ENCODE data around the gene SMARCD2.
"Not testable (repeated sequence)": the region's sequence is repeated elsewhere in the genome, so short reads cannot be mapped to it uniquely, and the experiment has no call there.

The SMARCD2 gene

DNA sequence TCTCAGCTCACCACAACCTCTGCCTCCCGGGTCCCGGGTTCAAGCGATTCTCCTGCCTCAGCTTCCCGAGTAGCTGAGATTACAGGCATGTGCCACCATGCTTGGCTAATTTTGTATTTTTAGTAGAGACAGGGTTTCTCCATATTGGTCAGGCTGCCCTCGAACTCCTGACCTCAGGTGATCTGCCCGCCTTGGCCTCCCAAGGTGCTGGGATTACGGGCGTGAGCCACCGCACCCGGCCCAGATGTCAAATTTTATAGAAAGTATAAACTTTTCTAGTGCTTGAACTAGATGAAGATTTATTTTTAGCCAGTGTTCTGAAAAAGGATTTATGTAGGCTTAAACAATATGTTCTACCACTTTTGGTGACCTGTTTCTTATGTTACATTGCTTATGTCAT is 46.1 kb downstream of the SMARCD2 start:
- not testable (repeated sequence) for DNase-seq

DNA sequence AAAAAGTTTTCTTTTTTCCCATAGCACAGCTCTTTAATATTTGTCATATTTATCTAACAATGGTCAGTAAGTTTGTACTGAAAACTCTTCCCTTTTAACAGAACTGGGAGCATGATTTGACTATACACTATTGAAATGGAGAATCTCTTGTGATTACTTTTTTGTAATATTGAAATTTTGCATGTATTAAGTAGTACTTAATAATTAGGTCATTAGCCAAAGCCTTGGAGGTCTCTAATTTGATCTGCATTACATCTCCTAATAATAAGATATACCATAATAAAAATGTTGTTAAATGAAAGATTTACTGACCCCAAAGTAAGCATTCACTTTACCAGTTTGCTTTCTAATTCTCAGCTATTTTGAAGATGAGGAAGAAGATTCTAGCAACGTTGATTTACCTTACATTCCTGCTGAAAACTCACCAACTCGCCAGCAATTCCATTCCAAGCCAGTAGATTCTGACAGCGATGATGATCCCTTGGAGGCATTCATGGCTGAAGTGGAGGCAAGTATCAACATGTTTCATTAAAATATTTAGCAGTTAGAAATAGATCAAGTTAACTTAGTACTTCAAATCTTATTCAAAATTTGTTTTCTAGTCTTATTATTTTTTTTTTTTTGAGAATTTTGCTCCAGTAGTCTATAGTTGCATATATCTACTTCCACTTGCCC is 50.3 kb downstream of the SMARCD2 start:
- no peak for DNase-seq

DNA sequence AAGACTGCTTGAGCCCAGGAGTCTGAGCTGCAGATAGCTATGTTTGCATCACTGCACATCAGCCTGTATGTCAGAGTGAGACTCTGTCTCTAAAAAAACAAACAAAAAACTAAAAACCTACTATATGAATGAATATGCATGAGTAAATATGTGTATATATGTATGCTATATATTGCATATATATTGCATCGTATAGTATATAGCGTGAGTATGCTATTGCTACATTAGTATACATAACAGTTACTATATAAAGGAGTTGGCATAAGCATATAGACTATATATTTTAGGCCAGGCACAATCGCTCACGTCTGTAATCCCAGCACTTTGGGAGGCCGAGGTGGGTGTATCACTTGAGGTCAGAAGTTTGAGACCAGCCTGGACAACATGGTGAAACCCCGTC is 52.4 kb downstream of the SMARCD2 start:
- no peak for DNase-seq

DNA sequence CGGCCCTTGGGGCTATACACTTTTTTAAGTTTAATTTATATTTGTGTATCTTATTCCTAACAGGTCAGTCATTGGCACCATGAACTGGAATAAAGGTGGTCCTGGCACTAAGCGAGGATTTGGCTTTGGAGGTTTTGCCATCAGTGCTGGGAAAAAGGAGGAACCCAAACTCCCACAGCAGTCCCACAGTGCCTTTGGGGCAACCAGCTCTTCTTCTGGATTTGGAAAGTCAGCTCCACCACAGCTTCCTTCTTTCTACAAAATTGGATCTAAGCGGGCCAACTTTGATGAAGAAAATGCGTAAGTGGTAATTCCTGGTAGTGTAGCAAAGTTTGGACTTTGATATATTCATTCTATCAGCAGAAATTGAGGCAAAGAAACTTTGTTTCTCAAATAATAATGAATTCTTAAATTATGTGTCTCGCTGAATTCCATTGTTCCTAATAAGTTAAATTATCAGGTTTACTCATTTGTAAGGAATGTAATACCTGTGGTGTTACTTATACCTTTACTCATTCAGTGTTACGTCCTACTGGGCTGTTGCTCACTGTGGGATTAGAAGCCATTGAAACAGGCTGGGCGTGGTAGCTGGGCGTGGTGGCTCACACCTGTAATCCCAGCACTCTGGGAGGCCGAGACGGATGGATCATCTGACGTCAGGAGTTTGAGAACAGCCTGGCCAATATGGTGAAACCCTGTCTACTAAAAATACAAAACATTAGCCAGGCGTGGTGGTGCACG is 55.3 kb downstream of the SMARCD2 start:
- no peak for DNase-seq

- DNase-seq, result no peak
These were observed 56.4 kb downstream of the SMARCD2 start for GRCh38 chr17:63786117-63786516.

- no peak for DNase-seq
These were observed 56.9 kb downstream of the SMARCD2 start for GRCh38 chr17:63785556-63785955.

DNA sequence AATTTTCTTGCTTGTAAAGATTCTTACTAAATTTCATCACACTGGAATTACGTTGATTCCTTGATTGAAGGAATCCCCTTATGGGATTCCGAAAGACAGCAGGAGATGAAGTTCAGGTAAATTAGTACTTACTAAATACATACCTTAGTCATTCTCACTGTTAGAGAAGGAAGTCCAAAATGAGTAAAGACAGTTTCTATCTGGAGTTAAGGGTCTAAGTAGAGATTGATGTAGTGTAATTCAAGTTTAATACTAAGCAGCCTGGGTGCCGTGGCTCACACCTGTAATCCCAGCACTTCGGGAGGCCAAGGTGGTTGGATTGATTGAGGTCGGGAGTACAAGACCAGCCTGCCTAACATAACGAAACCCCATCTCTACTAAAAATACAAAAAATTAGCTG is 59.0 kb downstream of the SMARCD2 start:
- no peak for DNase-seq

Measured in CD4-positive, alpha-beta T cell treated with Interleukin-17A for 1 hour (primary cell).